Activated CD8-positive, alpha-beta memory T cell treated with anti-CD3 and anti-CD28 coated beads, Interleukin-2, amount 50 U/mL, for 1 hour (primary cell): Measurements from ENCODE around the gene PLXDC1.
"Not testable (repeated sequence)": the region's sequence is repeated elsewhere in the genome, so short reads cannot be mapped to it uniquely, and the experiment has no call there.

Experiments used
- DNase-seq: peaks from one replicate; pipeline ENCODE4 v3.0.0-alpha.2; 2020; ENCODE audit errors: extremely low read depth

The PLXDC1 gene

GRCh38 chr17:39181303-39181702 is 29.9 kb upstream of the PLXDC1 start:
- no peak for DNase-seq

GRCh38 chr17:39178536-39178935 is 27.1 kb upstream of the PLXDC1 start:
- DNase-seq = no peak

GRCh38 chr17:39177256-39177655 is 25.8 kb upstream of the PLXDC1 start:
- no peak for DNase-seq

GRCh38 chr17:39175695-39176093 is 24.3 kb upstream of the PLXDC1 start:
- DNase-seq = no peak

GRCh38 chr17:39174920-39175694 is 23.7 kb upstream of the PLXDC1 start:
- DNase-seq = peak; percentile 53

GRCh38 chr17:39173526-39174274 is 22.3 kb upstream of the PLXDC1 start:
- no peak for DNase-seq

- DNase-seq = no peak
These were observed 21.6 kb upstream of the PLXDC1 start for GRCh38 chr17:39173080-39173479.

GRCh38 chr17:39171933-39172332 is 20.5 kb upstream of the PLXDC1 start:
- no peak for DNase-seq

- DNase-seq = no peak
These were observed 19.1 kb upstream of the PLXDC1 start for GRCh38 chr17:39170558-39170957.

- no peak for DNase-seq
These were observed 18.7 kb upstream of the PLXDC1 start for GRCh38 chr17:39170109-39170508.

GRCh38 chr17:39169518-39169917 is 18.1 kb upstream of the PLXDC1 start:
- DNase-seq = no peak

- no peak for DNase-seq
These were observed 17.7 kb upstream of the PLXDC1 start for GRCh38 chr17:39169101-39169500.

- DNase-seq = not testable (repeated sequence)
These were observed 17.1 kb upstream of the PLXDC1 start for GRCh38 chr17:39168503-39168902.

GRCh38 chr17:39167476-39167875 is 16.0 kb upstream of the PLXDC1 start:
- no peak for DNase-seq

- no peak for DNase-seq
These were observed 15.2 kb upstream of the PLXDC1 start for GRCh38 chr17:39166437-39167335.

- no peak for DNase-seq
These were observed 14.5 kb upstream of the PLXDC1 start, which contains the start of gene ARL5C for GRCh38 chr17:39165841-39166349. Gene ARL5C, minus strand, starts transcription at chr17:39166161. Its CDS starts 401 bp downstream, at chr17:39165760.

GRCh38 chr17:39165178-39165840 is 13.9 kb upstream of the PLXDC1 start:
- no peak for DNase-seq

GRCh38 chr17:39164675-39165143 is 13.3 kb upstream of the PLXDC1 start:
- DNase-seq = peak; percentile 46

- DNase-seq = no peak
These were observed 10.5 kb upstream of the PLXDC1 start for GRCh38 chr17:39161962-39162361.

- no peak for DNase-seq
These were observed 7.2 kb upstream of the PLXDC1 start for GRCh38 chr17:39158623-39159022.

GRCh38 chr17:39156491-39156890 is 5.1 kb upstream of the PLXDC1 start:
- DNase-seq = no peak
